ENCODE results near the gene BICD2. TPM values are rescaled to one million over a fixed set of nuclear protein-coding genes. Genes with fewer than 3 reads are reported as not detected.

BICD2 gene
- total RNA-seq, 4 donors from 2014 or later = 28.3 to 54.0 (median 44.2) TPM

- TF ChIP-seq CTCF (IDR thresholded peaks at IDR 0.05) = no peak
- ATAC-seq (ENCODE audit: low FRiP score) (no peak), DNase-seq (ENCODE audit: low spot score) (no peak)
Observed at GRCh38 chr9:92739346-92739970, 25.2 kb downstream of the BICD2 start.

DNA sequence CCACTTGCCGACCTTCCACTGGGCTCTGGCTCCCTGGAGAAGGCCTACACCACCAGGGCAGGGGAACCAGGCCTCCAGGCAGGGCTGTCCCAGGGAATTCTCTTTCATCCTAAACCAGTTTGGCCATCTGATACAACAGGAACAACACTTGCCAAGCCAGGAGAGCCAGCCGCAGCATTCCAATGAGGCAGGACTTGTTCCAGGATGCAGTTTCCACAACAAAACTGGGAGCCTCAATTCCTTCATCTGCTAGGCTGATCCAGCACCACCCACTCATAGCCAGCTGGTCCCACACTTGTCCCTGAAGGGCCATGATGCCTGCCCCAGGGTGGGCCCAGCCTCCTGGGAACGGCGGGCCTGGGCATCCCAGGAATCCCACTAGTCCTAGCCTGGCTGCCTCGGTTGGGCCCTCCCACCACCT lies 26.0 kb downstream of the BICD2 start:
- DNase-seq (ENCODE audit: low spot score) (no peak), ATAC-seq (ENCODE audit: low FRiP score) (no peak)
- TF ChIP-seq CTCF (IDR thresholded peaks at IDR 0.05) = no peak

- ATAC-seq (ENCODE audit: low FRiP score) (no peak), DNase-seq (ENCODE audit: low spot score) (no peak)
- TF ChIP-seq CTCF (IDR thresholded peaks at IDR 0.05) = no peak
Observed at GRCh38 chr9:92737611-92738299, 26.9 kb downstream of the BICD2 start.

- DNase-seq (ENCODE audit: low spot score) = no peak
- no peak for ATAC-seq (ENCODE audit: low FRiP score)
- TF ChIP-seq CTCF (IDR thresholded peaks at IDR 0.05) = no peak
Observed at GRCh38 chr9:92737216-92737606, 27.4 kb downstream of the BICD2 start.

GRCh38 chr9:92736563-92737215 lies 27.9 kb downstream of the BICD2 start:
- TF ChIP-seq CTCF (IDR thresholded peaks at IDR 0.05) = no peak
- no peak for DNase-seq (ENCODE audit: low spot score)
- ATAC-seq (ENCODE audit: low FRiP score) = no peak

GRCh38 chr9:92735636-92736562 lies 28.7 kb downstream of the BICD2 start:
- ATAC-seq (ENCODE audit: low FRiP score) = no peak
- TF ChIP-seq CTCF (IDR thresholded peaks at IDR 0.05) = no peak
- no peak for DNase-seq (ENCODE audit: low spot score)
